Neural cell (in vitro differentiated cells): ENCODE results near the gene SYT2. TPM values are rescaled to one million over a fixed set of nuclear protein-coding genes. Genes with fewer than 3 reads are reported as not detected.

Source experiments
- H2AFZ ChIP-seq: fragments of 200-600, 300-800 bp; sonication (generic), shearing (Covaris generic); 2 replicates; pipeline ENCODE4 v1.6.0; 2014; ENCODE audit warnings: low read depth, mild to moderate bottlenecking, antibody characterized with exemption, low read length, moderate library complexity
- H3F3A ChIP-seq: fragments of 200-600 bp; shearing (Covaris generic); 2 replicates; pipeline ENCODE4 v1.6.1; 2016; ENCODE audit warnings: mild to moderate bottlenecking, moderate library complexity, mixed read lengths, antibody characterized with exemption, low read length; ENCODE audit not compliant: insufficient read depth, poor library complexity, severe bottlenecking
- H3K27ac ChIP-seq: fragments of 200-600, 300-800 bp; sonication (generic), shearing (Covaris generic); 2 replicates; pipeline ENCODE4 v1.5.1; 2014; ENCODE audit warnings: mild to moderate bottlenecking, low read length, moderate library complexity
- H3K27me3 ChIP-seq: fragments of 300-800, 200-600 bp; sonication (generic), shearing (Covaris generic); 2 replicates; pipeline ENCODE4 v1.6.0; 2014; ENCODE audit warnings: mild to moderate bottlenecking, low read depth, low read length, moderate library complexity; ENCODE audit not compliant: insufficient read depth
- H3K36me3 ChIP-seq: fragments of 300-800, 200-600 bp; sonication (generic), shearing (Covaris generic); 2 replicates; pipeline ENCODE4 v1.5.1; 2014; ENCODE audit warnings: mild to moderate bottlenecking, antibody characterized with exemption, low read length, moderate library complexity; ENCODE audit not compliant: insufficient read depth
- H3K4me2 ChIP-seq: fragments of 300-800, 200-600 bp; sonication (generic), shearing (Covaris generic); 2 replicates; pipeline ENCODE4 v1.6.0; 2014; ENCODE audit warnings: mild to moderate bottlenecking, low read length
- H3K4me3 ChIP-seq: fragments of 300-800, 200-600 bp; sonication (generic), shearing (Covaris generic); 2 replicates; pipeline ENCODE4 v1.5.1; 2014; ENCODE audit warnings: mild to moderate bottlenecking, low read length, moderate library complexity
- H3K79me2 ChIP-seq: fragments of 200-600 bp; shearing (Covaris generic); replicated peaks from 2 replicates; pipeline ENCODE4 v1.6.0; 2014; ENCODE audit warnings: mild to moderate bottlenecking, low read length, moderate library complexity; ENCODE audit not compliant: insufficient read depth
- H3K9ac ChIP-seq: fragments of 300-800, 200-600 bp; sonication (generic), shearing (Covaris generic); 2 replicates; pipeline ENCODE4 v1.6.1; 2016; ENCODE audit warnings: mild to moderate bottlenecking, low read length, mixed read lengths
- H3K9me2 ChIP-seq: fragments of 200-600 bp; shearing (Covaris generic); 2 replicates; pipeline ENCODE4 v1.6.1; 2016; ENCODE audit warnings: mild to moderate bottlenecking, low read length, mixed read lengths; ENCODE audit not compliant: insufficient read depth
- H3K9me3 ChIP-seq: fragments of 200-600, 300-800 bp; sonication (generic), shearing (Covaris generic); 2 replicates; pipeline ENCODE4 v1.6.1; 2016; ENCODE audit warnings: mild to moderate bottlenecking, mixed run types, low read length, moderate library complexity, mixed read lengths
- H4K20me1 ChIP-seq: fragments of 200-600 bp; shearing (Covaris generic); 2 replicates; pipeline ENCODE4 v1.6.1; 2016; ENCODE audit warnings: mild to moderate bottlenecking, mixed run types; ENCODE audit not compliant: insufficient read depth
- CTCF ChIP-seq: fragments of 450-650 bp; IDR thresholded peaks from 2 replicates; pipeline ENCODE4 v1.5.1; 2014; ENCODE audit warnings: antibody characterized with exemption, mild to moderate bottlenecking, moderate library complexity; ENCODE audit not compliant: poor library complexity, severe bottlenecking
- EP300 ChIP-seq: fragments of 450-650 bp; conservative IDR thresholded peaks from 2 replicates; pipeline ENCODE4 v1.6.1; 2014; ENCODE audit warnings: antibody characterized with exemption, mild to moderate bottlenecking, moderate library complexity; ENCODE audit not compliant: poor library complexity, severe bottlenecking
- EZH2 ChIP-seq: fragments of 200-600, 300-800 bp; shearing (Covaris generic), sonication (generic); IDR thresholded peaks from 2 replicates; pipeline ENCODE4 v1.6.1; 2014; ENCODE audit warnings: antibody characterized with exemption, low read length, borderline replicate concordance, mild to moderate bottlenecking; ENCODE audit not compliant: insufficient read depth, poor library complexity, severe bottlenecking
- MXI1 ChIP-seq: fragments of 450-650 bp; conservative IDR thresholded peaks from 2 replicates; pipeline ENCODE4 v1.6.1; 2014; ENCODE audit warnings: antibody characterized with exemption, mild to moderate bottlenecking; ENCODE audit not compliant: poor library complexity, severe bottlenecking
- POLR2AphosphoS5 ChIP-seq: IDR thresholded peaks from 2 replicates; pipeline ENCODE4 v1.6.1; 2012
- RAD21 ChIP-seq: fragments of 450-650 bp; conservative IDR thresholded peaks from 2 replicates; pipeline ENCODE4 v1.6.1; 2014; ENCODE audit warnings: antibody characterized with exemption, mild to moderate bottlenecking, moderate library complexity
- REST ChIP-seq: IDR thresholded peaks from 2 replicates; pipeline ENCODE4 v1.6.1; 2012; ENCODE audit warnings: borderline replicate concordance
- SMC3 ChIP-seq: fragments of 450-650 bp; conservative IDR thresholded peaks from 2 replicates; pipeline ENCODE4 v1.6.1; 2014; ENCODE audit warnings: antibody characterized with exemption, mild to moderate bottlenecking, moderate library complexity; ENCODE audit not compliant: poor library complexity
- TAF1 ChIP-seq: IDR thresholded peaks from 2 replicates; pipeline ENCODE4 v1.6.1; 2012; ENCODE audit warnings: low read depth
- polyA plus RNA-seq: library from polyadenylated mRNA; depleted of rRNA; stranded (reverse); fragments of >200 nt; gene quantifications from 2 replicates; pipeline ENCODE4 v1.2.3, GENCODE V29; 2014

SYT2 gene
- polyA plus RNA-seq, 1 donor from 2014 or later, result 0.04 TPM

- Histone ChIP-seq H3F3A (no peaks in the 10 kb centered on the region), H3K9me2 (no peaks in the 10 kb centered on the region), H3K4me2 (no peak overlapping the region), H3K27ac (no peak overlapping the region), H3K9ac (no peak overlapping the region), H4K20me1 (no peaks in the 10 kb centered on the region), H2AFZ (no peak overlapping the region), H3K79me2 (no peaks in the 10 kb centered on the region), H3K36me3 (peaks cover 5% of the 10 kb centered on the region), H3K27me3 (no peaks in the 10 kb centered on the region), H3K9me3 (no peaks in the 10 kb centered on the region), H3K4me3 (no peak overlapping the region)
- TF ChIP-seq RAD21, result no peak
- TF ChIP-seq TAF1, result no peak
- no peak for TF ChIP-seq REST
- TF ChIP-seq CTCF, result no peak
- no peak for TF ChIP-seq EP300
- no peak for TF ChIP-seq SMC3
- no peak for TF ChIP-seq POLR2AphosphoS5
- no peak for TF ChIP-seq MXI1
- no peak for TF ChIP-seq EZH2
These were observed 141.8 kb downstream of the SYT2 start for GRCh38 chr1:202568410-202568809.

GRCh38 chr1:202567738-202568137 is 142.5 kb downstream of the SYT2 start:
- Histone ChIP-seq H4K20me1 (no peaks in the 10 kb centered on the region), H3K9me2 (no peaks in the 10 kb centered on the region), H3K4me2 (no peak overlapping the region), H3K27ac (no peak overlapping the region), H3K9me3 (no peaks in the 10 kb centered on the region), H3F3A (no peaks in the 10 kb centered on the region), H3K9ac (no peak overlapping the region), H3K36me3 (peaks cover 5% of the 10 kb centered on the region), H2AFZ (no peak overlapping the region), H3K27me3 (no peaks in the 10 kb centered on the region), H3K4me3 (no peak overlapping the region), H3K79me2 (no peaks in the 10 kb centered on the region)
- TF ChIP-seq TAF1 (no peak), REST (no peak), CTCF (no peak), RAD21 (no peak), EP300 (no peak), MXI1 (no peak), SMC3 (no peak), EZH2 (no peak)
